Esophagus muscularis mucosa (tissue), 4 donors: Measurements from ENCODE around the gene C4orf36. TPM values are rescaled to one million over a fixed set of nuclear protein-coding genes. Genes with fewer than 3 reads are reported as not detected.

Source experiments
- DNase-seq: peaks from one replicate; pipeline ENCODE4 v3.0.0-alpha.2; 2017; ENCODE audit errors: extremely low spot score
- H3K27ac ChIP-seq, 4 donors: fragments of 200-600 bp; sonication (generic); replicated peaks in 1 of 4; 1 replicate in 3 of 4; 2 replicates in 1 of 4; pipeline ENCODE4 v1.5.1; 2016 to 2019; ENCODE audit warnings: mild to moderate bottlenecking in 1 of 4
- H3K27me3 ChIP-seq, 4 donors: fragments of 200-600 bp; sonication (generic); one replicate each; pipeline versions ENCODE4 v1.5.1 to v1.6.0; 2016 to 2019
- H3K36me3 ChIP-seq, 4 donors: fragments of 200-600 bp; sonication (generic); one replicate each; pipeline ENCODE4 v1.5.1; 2016 to 2019
- H3K4me1 ChIP-seq, 4 donors: fragments of 200-600 bp; sonication (generic); one replicate each; pipeline ENCODE4 v1.5.1; 2016 to 2019
- H3K4me3 ChIP-seq, 4 donors: fragments of 200-600 bp; sonication (generic); 1 replicate in 2 of 4; 2 replicates in 2 of 4; pipeline ENCODE4 v1.5.1; 2016 to 2019; ENCODE audit warnings: mild to moderate bottlenecking in 4 of 4, moderate library complexity in 1 of 4
- H3K9me3 ChIP-seq, 4 donors: fragments of 200-600 bp; sonication (generic); 1 replicate in 3 of 4; 2 replicates in 1 of 4; pipeline ENCODE4 v1.5.1; 2016 to 2019
- CTCF ChIP-seq, 3 experiments: fragments of 200-600 bp in 2 of 3; fragments of 450-650 bp in 1 of 3; sonication (generic) in 2 of 3; IDR thresholded peaks; one replicate each; pipeline ENCODE4 v1.5.1; 2017 to 2019; ENCODE audit warnings: antibody characterized with exemption in 3 of 3, mild to moderate bottlenecking in 2 of 3, moderate library complexity in 1 of 3
- EP300 ChIP-seq: sonication (generic); formaldehyde crosslinking; IDR thresholded peaks from one replicate; pipeline ENCODE4 v1.6.1; 2017; ENCODE audit warnings: antibody characterized with exemption
- POLR2A ChIP-seq: fragments of 450-650 bp; IDR thresholded peaks from one replicate; pipeline ENCODE4 v1.6.1; 2017; ENCODE audit warnings: antibody characterized with exemption, moderate library complexity, mild to moderate bottlenecking, low read depth
- POLR2AphosphoS5 ChIP-seq, 2 donors: sonication (generic); formaldehyde crosslinking; IDR thresholded peaks; one replicate each; pipeline ENCODE4 v1.6.1; 2017; ENCODE audit warnings: antibody characterized with exemption in 2 of 2
- WGBS: methylation state at CpG from one replicate; pipeline ENCODE4 v1.1.5; 2018; 5-methylcytosine and 5-hydroxymethylcytosine counted together
- intact Hi-C: fragments of 100-400 bp; cut with DNase I; formaldehyde crosslinking; loops from one replicate; pipeline ENCODE4 v1.15.1; 2023
- total RNA-seq, 4 donors: library from RNA; depleted of rRNA; stranded (reverse); fragments of >200 nt; gene quantifications; one replicate each; pipeline versions ENCODE4 v1.1.0 to v1.2.1, GENCODE V29; 2016

The C4orf36 gene
- total RNA-seq, 4 donors from 2014 or later = 1.3 TPM; not detected in 3

GRCh38 chr4:86845593-86845992, 46.6 kb downstream of the C4orf36 start:
- H3K9me3 ChIP-seq = no peaks in the 10 kb centered on the region
- intact Hi-C loops = no loop called here
- H3K27ac ChIP-seq = no peak overlapping the region
- WGBS = 82% methylated on average over 5 of the region's 5 CpGs
- H3K36me3 ChIP-seq = no peaks in the 10 kb centered on the region
- peaks cover 0 to 17% (median 6%) of the 10 kb centered on the region in 4 donors for H3K4me1 ChIP-seq
- no peak for TF ChIP-seq POLR2AphosphoS5 (IDR thresholded peaks at IDR 0.05)
- no peak for DNase-seq
- no peak overlapping the region for H3K4me3 ChIP-seq
- H3K27me3 ChIP-seq = no peaks in the 10 kb centered on the region

DNA sequence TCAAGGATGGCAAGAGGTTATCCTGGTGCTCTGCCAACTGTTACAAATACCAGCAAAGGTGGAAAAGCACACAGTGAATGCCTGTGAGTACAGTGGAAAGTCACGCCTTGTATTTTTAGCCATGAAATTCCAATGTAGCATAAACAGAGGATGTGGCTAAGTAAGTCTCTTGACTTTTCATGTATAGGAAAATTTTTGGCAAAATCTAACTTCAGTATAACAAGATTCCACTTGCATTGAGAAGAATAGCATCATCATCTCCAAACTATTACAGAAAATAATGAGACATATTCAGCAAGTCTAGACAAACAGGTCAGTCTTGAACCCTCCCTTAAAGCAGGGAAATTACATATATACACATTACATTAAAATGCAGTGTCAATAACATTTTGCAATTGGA, 50.9 kb downstream of the C4orf36 start:
- no peak for DNase-seq
- Histone ChIP-seq H3K36me3 (no peaks in the 10 kb centered on the region), H3K27ac (no peak overlapping the region), H3K4me1 (peaks cover 0 to 23% (median 14%) of the 10 kb centered on the region in 4 donors), H3K4me3 (no peak overlapping the region), H3K9me3 (no peaks in the 10 kb centered on the region), H3K27me3 (no peaks in the 10 kb centered on the region)
- TF ChIP-seq CTCF (IDR thresholded peaks at IDR 0.05) = no peak
- TF ChIP-seq POLR2AphosphoS5 (IDR thresholded peaks at IDR 0.05) = no peak
- TF ChIP-seq EP300 = no peak
- TF ChIP-seq POLR2A = no peak
- intact Hi-C loops = no loop called here
- 89% methylated on average over 1 of the region's 1 CpG for WGBS

DNA sequence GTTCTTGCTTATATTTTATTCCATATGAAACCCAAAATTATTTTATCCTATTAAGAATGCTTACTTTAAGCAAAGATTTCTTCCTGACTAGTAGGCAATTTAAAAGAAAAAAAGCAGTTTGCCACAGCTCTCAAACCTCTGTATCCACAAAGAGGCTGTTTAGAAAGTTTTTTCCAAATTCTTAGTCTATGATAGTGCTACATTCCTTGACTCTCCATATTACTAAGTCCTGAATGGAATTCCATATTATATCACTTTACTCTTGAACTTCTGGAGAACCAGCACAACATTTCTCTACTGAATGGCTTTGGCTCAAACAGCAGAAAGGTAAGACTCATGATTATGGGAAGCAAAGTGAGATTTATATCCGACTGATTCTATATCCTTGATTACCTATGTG, 51.4 kb downstream of the C4orf36 start:
- Histone ChIP-seq H3K4me3 (no peak overlapping the region), H3K27ac (no peak overlapping the region), H3K9me3 (no peaks in the 10 kb centered on the region), H3K4me1 (peaks cover 0 to 23% (median 14%) of the 10 kb centered on the region in 4 donors), H3K36me3 (no peaks in the 10 kb centered on the region), H3K27me3 (no peaks in the 10 kb centered on the region)
- intact Hi-C loops = no loop called here
- DNase-seq = no peak
- no peak for TF ChIP-seq POLR2AphosphoS5 (IDR thresholded peaks at IDR 0.05)
- TF ChIP-seq CTCF (IDR thresholded peaks at IDR 0.05) = no peak
- TF ChIP-seq POLR2A = no peak
- TF ChIP-seq EP300 = no peak
- WGBS = 81% methylated on average over 1 of the region's 1 CpG

DNA sequence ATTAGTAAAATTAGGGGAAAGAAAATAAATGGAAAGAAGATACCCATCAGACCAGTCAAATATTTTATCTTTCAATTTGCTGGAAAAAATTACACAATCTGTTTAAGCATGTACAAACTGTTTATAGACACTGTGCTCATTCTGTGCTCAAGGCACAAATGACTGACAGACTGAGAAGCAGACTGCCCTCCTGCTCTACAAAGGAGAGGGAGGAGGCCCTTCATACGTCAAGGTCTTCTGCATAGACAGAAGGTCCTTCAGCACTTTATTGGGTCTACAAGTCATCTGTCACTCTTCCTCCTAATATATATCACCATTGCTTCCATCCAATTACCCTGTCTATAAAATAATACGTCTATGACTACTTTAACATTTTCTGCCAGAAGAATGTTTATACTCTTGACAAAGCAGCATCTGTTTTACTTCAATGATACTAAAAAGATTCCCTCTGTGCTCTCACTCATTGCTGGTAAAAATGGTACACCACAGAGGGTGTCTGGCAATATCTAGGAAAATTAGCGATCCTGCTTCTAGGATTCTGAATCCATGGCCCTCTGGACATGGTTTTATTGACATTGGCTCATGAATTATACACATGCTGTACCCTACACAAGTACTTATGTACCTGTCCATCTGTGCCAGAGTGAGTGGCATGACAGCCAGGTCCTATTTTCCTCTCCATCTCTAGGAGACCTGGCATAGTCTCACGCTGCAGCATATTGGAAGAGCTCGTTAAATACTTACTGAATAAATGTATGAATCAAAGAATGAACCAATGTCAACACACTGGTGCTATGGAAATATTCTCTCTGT, 54.3 kb downstream of the C4orf36 start:
- H3K36me3 ChIP-seq = no peaks in the 10 kb centered on the region
- no peak for TF ChIP-seq EP300
- TF ChIP-seq CTCF (IDR thresholded peaks at IDR 0.05) = no peak
- TF ChIP-seq POLR2A = no peak
- no peak for TF ChIP-seq POLR2AphosphoS5 (IDR thresholded peaks at IDR 0.05)
- H3K27ac ChIP-seq = peak overlapping the region in 1 of 4 donors; percentile 30
- H3K4me1 ChIP-seq = peaks cover 0 to 23% (median 14%) of the 10 kb centered on the region in 4 donors
- no peak overlapping the region for H3K4me3 ChIP-seq
- 55% methylated on average over 5 of the region's 5 CpGs for WGBS
- intact Hi-C loops = no loop called here
- no peaks in the 10 kb centered on the region for H3K27me3 ChIP-seq
- no peak for DNase-seq
- no peaks in the 10 kb centered on the region for H3K9me3 ChIP-seq

GRCh38 chr4:86835677-86836076, 56.5 kb downstream of the C4orf36 start:
- 81% methylated on average over 3 of the region's 3 CpGs for WGBS
- no peaks in the 10 kb centered on the region for H3K9me3 ChIP-seq
- TF ChIP-seq POLR2A = no peak
- no peak for TF ChIP-seq EP300
- TF ChIP-seq CTCF (IDR thresholded peaks at IDR 0.05) = no peak
- TF ChIP-seq POLR2AphosphoS5 (IDR thresholded peaks at IDR 0.05) = no peak
- DNase-seq = no peak
- no peak overlapping the region for H3K27ac ChIP-seq
- no peaks in the 10 kb centered on the region for H3K27me3 ChIP-seq
- H3K4me1 ChIP-seq = peaks cover 0 to 23% (median 14%) of the 10 kb centered on the region in 4 donors
- peaks cover 0 to 13% (median 0%) of the 10 kb centered on the region in 4 donors for H3K36me3 ChIP-seq
- intact Hi-C loops = no loop called here
- no peak overlapping the region for H3K4me3 ChIP-seq
